Endodermal cell (in vitro differentiated cells): ENCODE measurements around the gene MAB21L3. TPM values are rescaled to one million over a fixed set of nuclear protein-coding genes. Genes with fewer than 3 reads are reported as not detected.
A peak's percentile ranks its signal among the peaks of the same experiment; 100 is the strongest.

Experiments
- DNase-seq: peaks from one replicate; pipeline ENCODE4 v3.0.0-alpha.2; 2017
- H3K27ac ChIP-seq: 2 replicates; pipeline ENCODE4 v1.5.1; 2013; ENCODE audit warnings: mild to moderate bottlenecking, low read depth, low read length, moderate library complexity
- H3K27me3 ChIP-seq: 2 replicates; pipeline ENCODE4 v1.6.1; 2013; ENCODE audit warnings: mild to moderate bottlenecking, low read length, moderate library complexity; ENCODE audit not compliant: insufficient read depth, control insufficient read depth, poor library complexity, severe bottlenecking
- H3K36me3 ChIP-seq: 2 replicates; pipeline ENCODE4 v1.7.0; 2013; ENCODE audit warnings: mild to moderate bottlenecking, low read length, moderate library complexity; ENCODE audit not compliant: control insufficient read depth, insufficient read depth
- H3K4me1 ChIP-seq: one replicate; pipeline ENCODE4 v1.7.0; 2013; ENCODE audit warnings: low read length; ENCODE audit not compliant: control insufficient read depth, insufficient read depth
- H3K4me3 ChIP-seq: 2 replicates; pipeline ENCODE4 v1.5.1; 2013; ENCODE audit warnings: mild to moderate bottlenecking, low read length, moderate library complexity
- H3K9ac ChIP-seq: 2 replicates; pipeline ENCODE4 v1.6.1; 2013; ENCODE audit warnings: mild to moderate bottlenecking, low read length, moderate library complexity; ENCODE audit not compliant: poor library complexity, severe bottlenecking; ENCODE audit errors: extremely low read depth
- H3K9me3 ChIP-seq: 2 replicates; pipeline ENCODE4 v1.6.1; 2013; ENCODE audit warnings: mild to moderate bottlenecking, low read length, moderate library complexity; ENCODE audit not compliant: control insufficient read depth
- H3K27ac Mint-ChIP-seq: 2 replicates; pipeline ENCODE4 v1.8.0; 2020; ENCODE audit warnings: mixed read lengths
- H3K27me3 Mint-ChIP-seq: 2 replicates; pipeline ENCODE4 v1.8.0; 2021; ENCODE audit warnings: mild to moderate bottlenecking, mixed read lengths; ENCODE audit not compliant: insufficient read depth
- H3K36me3 Mint-ChIP-seq: 2 replicates; pipeline ENCODE4 v1.8.0; 2020; ENCODE audit warnings: low read depth, mixed read lengths
- H3K4me1 Mint-ChIP-seq: 2 replicates; pipeline ENCODE4 v1.8.0; 2020; ENCODE audit warnings: mixed read lengths
- H3K4me3 Mint-ChIP-seq: 2 replicates; pipeline ENCODE4 v1.8.0; 2020; ENCODE audit warnings: mild to moderate bottlenecking, moderate library complexity, mixed read lengths
- H3K9me3 Mint-ChIP-seq: 2 replicates; pipeline ENCODE4 v1.8.0; 2020; ENCODE audit warnings: mild to moderate bottlenecking, mixed read lengths
- CTCF ChIP-seq: fragments of 200-600 bp; sonication (generic); conservative IDR thresholded peaks from 2 replicates; pipeline ENCODE4 v1.5.0; 2021; ENCODE audit warnings: antibody characterized with exemption, mild to moderate bottlenecking
- WGBS, 2 experiments: methylation state at CpG; one replicate each; pipeline versions ENCODE4 v1.1.5 to v1.1.7; 2013; ENCODE audit warnings: missing lambda C conversion rate in 2 of 2, mixed read lengths in 1 of 2; ENCODE audit not compliant: insufficient coverage in 1 of 2, insufficient read length in 1 of 2; 5-methylcytosine and 5-hydroxymethylcytosine counted together
- total RNA-seq, 2 donors: library from RNA; stranded (reverse); fragmentation: NEBNext Ultra II Directional in 1 of 2; extraction: Animal tissue kit (Norgen Biotek cat#: 25700) in 1 of 2; gene quantifications; 2 replicates in 1 of 2; 3 replicates in 1 of 2; pipeline ENCODE4 v1.2.1, GENCODE V29; 2021

The MAB21L3 gene
- total RNA-seq, 2 donors from 2014 or later, result 0.09 TPM; not detected in 1

GRCh38 chr1:116164150-116164549, 53.0 kb downstream of the MAB21L3 start:
- Mint-ChIP-seq H3K27me3 (peaks cover 31% of the 10 kb centered on the region), H3K36me3 (no peaks in the 10 kb centered on the region), H3K4me1 (peaks cover 15% of the 10 kb centered on the region), H3K27ac (no peak overlapping the region), H3K9me3 (no peaks in the 10 kb centered on the region), H3K4me3 (no peak overlapping the region)
- DNase-seq, result peak; percentile 44
- no peaks in the 10 kb centered on the region for H3K4me1 ChIP-seq
- no peak overlapping the region for H3K9ac ChIP-seq
- no peak overlapping the region for H3K27ac ChIP-seq
- no peak for TF ChIP-seq CTCF
- H3K9me3 ChIP-seq, result no peaks in the 10 kb centered on the region
- peaks cover 29% of the 10 kb centered on the region for H3K27me3 ChIP-seq
- no peaks in the 10 kb centered on the region for H3K36me3 ChIP-seq
- 81% methylated on average over 2 of the region's 2 CpGs; no CpG with 5 or more reads in 1 of the 2 experiments for WGBS, 2 experiments
- H3K4me3 ChIP-seq, result no peak overlapping the region

GRCh38 chr1:116164604-116165368, 53.6 kb downstream of the MAB21L3 start:
- no peaks in the 10 kb centered on the region for H3K36me3 Mint-ChIP-seq
- no peak overlapping the region for H3K27ac Mint-ChIP-seq
- Histone ChIP-seq H3K9ac (no peak overlapping the region), H3K9me3 (no peaks in the 10 kb centered on the region), H3K4me1 (no peaks in the 10 kb centered on the region), H3K27me3 (peaks cover 35% of the 10 kb centered on the region), H3K4me3 (no peak overlapping the region), H3K27ac (no peak overlapping the region), H3K36me3 (no peaks in the 10 kb centered on the region)
- H3K4me3 Mint-ChIP-seq, result no peak overlapping the region
- peaks cover 17% of the 10 kb centered on the region for H3K4me1 Mint-ChIP-seq
- no peaks in the 10 kb centered on the region for H3K9me3 Mint-ChIP-seq
- peak; percentile 24 for DNase-seq
- H3K27me3 Mint-ChIP-seq, result peaks cover 38% of the 10 kb centered on the region
- 93% methylated on average over 4 of the region's 4 CpGs; no CpG with 5 or more reads in 1 of the 2 experiments for WGBS, 2 experiments
- TF ChIP-seq CTCF, result no peak

- no peak for DNase-seq
- WGBS, 2 experiments, result 93 to 96% methylated on average over 5 to 9 of the region's 9 CpGs
- Mint-ChIP-seq H3K4me1 (peaks cover 17% of the 10 kb centered on the region), H3K27me3 (peaks cover 42% of the 10 kb centered on the region), H3K4me3 (no peak overlapping the region), H3K27ac (no peak overlapping the region), H3K9me3 (no peaks in the 10 kb centered on the region), H3K36me3 (no peaks in the 10 kb centered on the region)
- no peak overlapping the region for H3K4me3 ChIP-seq
- no peak overlapping the region for H3K9ac ChIP-seq
- H3K9me3 ChIP-seq, result no peaks in the 10 kb centered on the region
- no peaks in the 10 kb centered on the region for H3K36me3 ChIP-seq
- no peak for TF ChIP-seq CTCF
- H3K27me3 ChIP-seq, result peaks cover 35% of the 10 kb centered on the region
- no peaks in the 10 kb centered on the region for H3K4me1 ChIP-seq
- no peak overlapping the region for H3K27ac ChIP-seq
Measured at GRCh38 chr1:116165572-116165971, 54.4 kb downstream of the MAB21L3 start.
